Frontal cortex (tissue), 4 donors: Measurements from ENCODE around the gene DBI. TPM values are rescaled to one million over a fixed set of nuclear protein-coding genes. Genes with fewer than 3 reads are reported as not detected.
"Not testable (repeated sequence)": the region's sequence is repeated elsewhere in the genome, so short reads cannot be mapped to it uniquely, and the experiment has no call there.

Experiments
- DNase-seq, 2 donors: peaks; one replicate each; pipeline ENCODE4 v3.0.0; 2012; ENCODE audit warnings: low spot score in 2 of 2
- FAIRE-seq: peaks from 2 replicates; lab custom pipeline; 2012; peaks lifted over from hg19 to GRCh38; lab: Jason Lieb, UNC
- total RNA-seq: library from RNA; depleted of rRNA; stranded (reverse); fragments of >200 nt; gene quantifications from one replicate; pipeline ENCODE4 v1.2.3, GENCODE V29; 2014
- donor health status: control.
- donor health status: control.
- donor health status: control.

DBI gene
- total RNA-seq, 1 donor from 2014 or later, result 31.8 TPM

DNA sequence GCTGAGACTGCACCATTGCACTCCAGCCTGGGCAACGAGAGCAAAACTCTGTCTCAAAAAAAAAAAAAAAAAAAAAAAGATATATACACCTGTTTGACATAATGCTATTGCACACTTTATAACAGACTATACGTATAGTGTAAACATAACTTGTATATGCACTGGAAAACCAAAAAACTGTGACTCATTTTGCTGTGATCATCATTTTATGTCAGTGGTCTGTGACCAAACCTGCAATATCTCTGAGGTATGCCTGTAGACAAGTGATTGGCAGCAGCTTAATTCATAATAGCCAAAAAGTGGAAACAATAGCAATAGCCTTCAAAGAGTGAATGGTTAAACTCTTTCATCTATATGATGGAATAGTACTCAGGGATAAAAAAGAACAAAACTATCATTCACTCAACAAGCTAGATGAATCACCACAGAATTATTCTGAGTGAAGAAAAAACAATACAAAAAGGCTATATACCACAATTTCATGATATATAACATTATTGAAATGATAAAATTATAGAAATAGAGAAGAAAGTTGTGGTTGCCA lies 6.3 kb upstream of the DBI start:
- FAIRE-seq (no peak), DNase-seq (no peak)

DNA sequence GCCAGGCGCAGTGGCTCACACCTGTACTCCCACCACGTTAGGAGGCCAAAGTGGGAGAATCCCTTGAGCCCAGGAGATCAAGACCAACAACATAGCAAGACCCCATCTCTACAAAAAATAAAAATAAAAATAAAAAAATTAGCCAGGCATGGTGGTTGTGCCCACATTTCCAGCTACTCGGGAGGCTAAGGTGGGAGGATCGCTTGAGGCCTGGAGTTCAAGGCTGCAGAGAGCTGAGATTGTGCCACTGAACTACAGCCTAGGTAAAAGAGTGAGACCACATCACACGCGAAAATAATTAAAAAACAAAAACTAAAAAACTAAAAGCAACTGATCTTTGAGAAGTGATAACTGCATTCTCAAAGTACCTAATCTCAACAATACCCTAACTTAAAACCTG lies 2.0 kb upstream of the DBI start:
- FAIRE-seq, result no peak

DNA sequence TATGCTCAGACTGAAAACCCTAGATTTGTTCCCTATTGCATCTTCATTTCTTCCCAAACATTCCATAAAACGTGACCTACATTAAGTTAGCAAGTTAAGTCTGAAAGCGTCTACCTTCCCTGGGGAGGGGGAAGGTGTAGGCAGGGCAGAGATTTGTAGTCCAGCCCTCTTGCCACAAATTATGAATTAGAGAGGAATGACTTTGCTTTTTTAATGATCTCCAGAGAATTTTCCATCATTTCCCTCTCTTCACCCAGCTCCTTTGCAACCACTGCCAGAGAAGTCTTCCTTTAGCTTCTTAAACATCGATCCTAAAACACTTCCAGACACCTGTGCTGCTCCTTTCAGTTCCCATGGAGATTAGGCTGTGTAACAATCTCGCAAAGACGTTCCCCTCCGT lies 1.3 kb upstream of the DBI start:
- DNase-seq (no peak), FAIRE-seq (no peak)

More for the DNA sequence above, 2.0 kb upstream of the DBI start:
- DNase-seq, result no peak

DNA sequence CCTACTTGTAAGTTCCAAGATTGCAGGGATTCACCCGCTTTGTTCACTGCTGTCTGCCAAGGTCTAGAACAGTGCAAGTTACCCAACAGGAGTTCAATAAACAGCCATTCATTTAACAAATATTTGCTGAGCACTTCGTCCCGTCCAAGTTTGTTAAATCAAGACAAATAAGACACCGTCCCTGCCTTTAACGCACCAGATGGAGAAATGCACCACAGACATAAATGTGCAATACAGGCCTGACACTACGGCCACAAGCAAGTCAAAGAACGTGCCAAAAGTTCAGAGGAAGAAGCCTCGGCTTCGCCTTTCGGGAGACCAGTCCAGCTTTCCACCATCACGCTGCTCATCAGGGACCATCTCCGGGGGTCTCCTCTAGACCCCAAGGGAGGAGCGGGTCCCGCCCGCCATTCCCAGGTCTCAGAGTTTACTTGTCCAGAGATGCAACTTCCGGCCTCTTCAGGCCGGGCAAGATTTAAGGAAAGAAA lies 572 bp upstream of the DBI start:
- FAIRE-seq, result no peak
- peak in 1 of 2 donors; percentile 36 for DNase-seq

DNA sequence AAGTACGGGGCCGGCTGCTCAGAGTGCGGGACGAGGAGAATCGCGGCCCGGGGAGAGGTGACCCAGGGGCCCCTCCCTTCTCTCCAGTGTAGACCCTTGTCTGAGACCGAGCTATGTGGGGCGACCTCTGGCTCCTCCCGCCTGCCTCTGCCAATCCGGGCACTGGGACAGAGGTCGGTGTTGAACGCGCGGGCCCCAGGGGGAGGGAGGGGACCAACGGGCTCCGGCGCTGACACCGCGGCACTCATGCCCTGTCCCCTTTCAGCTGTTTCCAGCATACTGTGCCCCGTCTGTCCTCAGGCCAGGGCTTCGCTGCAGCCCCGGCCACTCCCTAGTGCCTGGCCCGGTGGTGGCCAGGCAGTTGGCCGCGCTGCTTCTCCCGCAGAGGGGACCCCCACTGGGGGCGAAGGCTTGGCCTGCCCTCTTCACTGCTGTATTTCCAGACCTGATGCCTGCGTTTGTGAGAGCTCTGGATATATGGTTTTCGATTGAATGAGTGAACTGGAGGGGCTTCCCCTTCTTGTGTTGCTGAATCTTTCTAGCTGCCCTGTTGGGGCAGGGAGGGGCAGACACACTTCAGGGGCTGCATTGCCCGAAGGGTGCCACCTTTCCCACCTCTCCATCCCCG lies 809 bp downstream of the DBI start:
- FAIRE-seq, result no peak
- peak; percentile 49 to 64 for DNase-seq

DNA sequence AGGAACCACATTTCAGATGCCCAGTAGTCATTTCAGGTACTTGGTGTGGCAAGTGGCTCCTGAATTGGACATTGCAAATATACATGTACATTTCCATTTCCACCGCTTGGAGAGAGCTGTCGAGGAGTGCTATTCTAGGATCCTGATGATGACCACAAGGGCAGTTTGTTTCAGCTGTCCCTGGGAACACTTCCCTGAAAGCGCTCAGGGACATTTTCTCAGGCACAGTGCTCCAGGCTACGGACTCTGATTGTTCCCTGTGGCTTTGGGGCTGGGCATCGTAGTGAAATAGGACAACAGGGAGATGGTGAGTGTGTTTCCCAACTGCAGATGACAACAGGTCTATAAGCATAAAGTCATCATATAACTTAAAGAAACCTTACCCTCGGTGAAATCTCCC lies 3.1 kb downstream of the DBI start:
- no peak for FAIRE-seq
- no peak for DNase-seq

DNA sequence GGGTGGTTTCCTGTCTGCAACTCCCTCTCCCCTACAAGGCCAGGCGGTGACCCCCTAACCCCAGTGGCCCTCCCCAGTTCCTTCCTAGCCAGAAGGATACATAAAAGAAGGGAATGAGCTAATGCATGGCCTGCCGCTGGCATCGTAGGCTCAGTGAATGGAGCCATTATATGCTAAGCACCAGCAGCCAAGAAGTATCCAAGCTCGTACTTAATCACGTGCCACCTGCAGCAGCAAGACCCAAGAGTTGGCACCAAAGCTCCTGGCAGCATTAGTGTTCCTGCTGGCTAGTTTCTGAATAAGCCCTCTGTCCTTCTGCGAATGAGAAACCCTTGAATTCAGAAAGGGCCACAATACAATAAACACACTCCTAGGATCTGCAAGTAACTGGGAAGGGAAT lies 4.3 kb downstream of the DBI start:
- DNase-seq (peak; percentile 41 to 48), FAIRE-seq (no peak)

DNA sequence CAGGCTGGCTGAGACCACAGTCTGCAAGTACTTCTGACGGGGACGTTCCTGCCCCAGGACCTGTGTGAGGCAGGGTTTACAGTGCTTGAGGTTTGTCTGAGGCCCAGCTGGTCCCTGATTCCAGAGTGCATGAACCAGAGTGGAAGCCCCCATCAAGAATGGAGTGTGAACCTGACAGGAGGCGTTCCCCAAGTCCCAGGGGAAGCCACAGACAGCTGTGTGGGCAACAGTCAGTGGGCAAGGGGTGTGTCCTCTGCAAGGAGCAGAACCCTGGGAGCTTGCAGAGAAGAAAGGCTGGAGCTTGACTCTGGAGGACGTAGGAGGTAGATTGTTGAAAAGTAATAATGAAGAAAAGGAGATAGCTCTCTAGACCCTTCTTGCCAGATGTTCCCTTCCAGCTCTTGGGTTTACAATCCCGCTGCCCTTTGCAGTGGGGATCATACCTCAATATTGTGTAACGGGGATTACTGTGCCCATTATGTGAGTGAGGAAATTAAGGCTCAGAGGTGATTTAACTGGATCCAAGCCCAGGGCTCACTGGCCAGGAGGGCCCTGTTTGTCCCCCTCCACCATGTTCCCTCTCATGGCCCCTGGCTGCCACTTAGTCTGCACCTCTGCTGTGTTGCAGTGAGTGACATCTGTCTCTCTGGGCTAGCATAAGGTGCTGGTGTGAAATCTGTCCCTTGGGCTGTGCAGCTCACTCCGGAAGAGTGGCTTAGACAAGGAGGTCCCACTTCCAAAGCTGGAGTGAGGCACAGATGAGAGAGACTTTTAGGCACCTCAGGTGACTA lies 6.2 kb downstream of the DBI start:
- FAIRE-seq, result no peak
- no peak for DNase-seq

DNA sequence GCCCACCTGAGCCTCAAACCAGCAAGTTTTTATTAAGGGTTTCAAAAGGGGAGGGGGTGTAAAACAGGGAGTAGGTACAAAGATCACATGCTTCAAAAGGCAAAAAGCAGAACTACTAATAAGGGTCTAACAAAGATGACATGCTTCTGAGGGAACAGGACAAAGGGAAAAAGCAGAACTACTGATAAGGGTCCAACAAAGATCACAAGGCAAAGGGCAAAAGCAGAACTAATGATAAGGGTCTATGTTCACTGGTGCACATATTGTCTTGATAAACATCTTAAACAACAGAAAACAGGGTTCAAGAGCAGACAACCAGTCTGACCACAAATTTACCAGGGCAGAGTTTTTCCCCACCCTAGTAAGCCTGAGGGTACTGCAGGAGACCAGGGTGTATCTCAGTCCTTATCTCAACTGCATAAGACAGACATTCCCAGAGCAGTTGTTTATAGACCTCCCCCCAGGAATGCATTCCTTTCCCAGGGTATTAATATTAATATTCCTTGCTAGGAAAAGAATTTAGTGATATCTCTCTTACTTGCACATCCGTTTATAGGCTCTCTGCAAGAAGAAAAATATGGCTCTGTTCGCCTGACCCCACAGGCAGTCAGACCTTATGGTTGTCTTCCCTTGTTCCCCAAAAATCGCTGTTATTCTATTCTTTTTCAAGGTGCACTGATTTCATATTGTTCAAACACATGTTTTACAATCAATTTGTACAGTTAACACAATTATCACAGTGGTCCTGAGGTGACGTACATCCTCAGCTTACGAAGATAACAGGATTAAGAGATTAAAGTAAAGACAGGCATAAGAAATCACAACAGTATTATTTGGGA lies 7.3 kb downstream of the DBI start:
- FAIRE-seq, DNase-seq: not testable (repeated sequence)

DNA sequence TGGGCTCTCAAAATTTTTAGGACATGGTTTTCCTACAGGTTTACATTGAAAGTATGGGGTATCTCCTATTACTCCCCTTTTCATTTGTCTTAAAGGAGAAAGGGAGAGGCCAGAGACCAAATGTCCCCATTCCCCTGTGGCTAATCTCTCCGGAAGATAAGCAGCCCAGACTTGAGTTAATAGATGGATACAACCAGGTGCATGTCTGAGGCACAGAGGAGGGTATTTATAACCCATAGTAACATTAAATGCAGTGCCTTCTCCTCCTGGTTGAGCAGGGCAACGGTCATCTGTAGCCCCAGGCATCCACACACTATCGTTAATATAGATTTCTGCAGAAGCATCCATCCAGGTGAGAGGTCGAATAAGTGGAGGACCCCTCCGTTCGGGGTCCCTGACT lies 9.6 kb downstream of the DBI start:
- not testable (repeated sequence) for FAIRE-seq, DNase-seq

DNA sequence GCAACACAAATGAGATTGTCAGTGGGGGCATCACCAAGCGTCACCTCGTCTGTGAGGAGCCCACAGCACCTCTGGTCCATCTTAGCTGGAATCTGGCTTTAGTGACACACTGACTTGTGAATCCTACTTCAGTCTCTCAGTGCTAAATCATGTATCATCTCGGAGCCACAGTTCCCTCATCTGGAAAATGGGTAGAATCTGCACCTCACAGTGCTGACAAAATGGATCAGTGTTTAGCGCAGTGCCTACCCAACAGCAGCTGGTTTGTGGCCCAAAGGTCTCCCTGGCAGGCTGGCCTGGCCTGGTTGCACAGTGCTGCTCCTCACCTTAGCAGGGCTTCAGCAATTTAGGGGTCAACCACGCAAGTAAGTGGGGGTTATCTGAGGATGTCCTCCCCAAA lies 10.0 kb downstream of the DBI start:
- FAIRE-seq (no peak), DNase-seq (no peak)

DNA sequence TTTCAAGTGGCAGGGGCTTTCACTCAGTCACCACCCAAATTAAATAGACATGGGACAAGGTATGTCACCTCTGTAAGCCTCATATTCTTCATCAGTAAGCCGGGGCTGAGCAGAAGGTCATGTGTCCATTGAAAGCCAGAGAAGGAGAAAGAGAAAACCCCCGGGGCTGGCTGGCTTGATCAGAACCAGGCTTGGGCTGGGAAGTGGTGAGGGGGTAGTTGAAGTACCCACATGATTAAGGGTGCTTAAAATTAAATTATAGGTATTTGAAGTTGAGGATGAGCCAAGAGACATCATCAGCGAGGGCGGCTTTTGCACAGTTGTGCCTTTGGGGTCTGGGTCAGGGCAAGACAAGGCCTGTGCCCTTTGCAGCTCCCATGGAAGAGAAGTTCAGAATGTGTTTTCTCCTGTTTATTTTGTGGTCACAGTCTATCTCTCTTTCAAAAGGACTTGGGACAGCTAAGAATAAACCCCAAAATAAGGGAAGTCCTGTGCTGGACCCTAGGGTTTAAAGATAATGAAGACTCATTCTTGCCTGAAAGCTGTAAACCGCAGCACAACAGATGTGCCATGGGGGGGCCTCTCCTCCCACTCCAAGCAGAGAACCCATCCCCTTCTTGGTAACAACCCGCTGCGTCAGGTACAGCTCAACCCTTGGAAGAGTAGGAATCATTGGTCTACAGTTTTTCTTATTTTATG lies 10.7 kb downstream of the DBI start:
- no peak for FAIRE-seq
- DNase-seq, result no peak

DNA sequence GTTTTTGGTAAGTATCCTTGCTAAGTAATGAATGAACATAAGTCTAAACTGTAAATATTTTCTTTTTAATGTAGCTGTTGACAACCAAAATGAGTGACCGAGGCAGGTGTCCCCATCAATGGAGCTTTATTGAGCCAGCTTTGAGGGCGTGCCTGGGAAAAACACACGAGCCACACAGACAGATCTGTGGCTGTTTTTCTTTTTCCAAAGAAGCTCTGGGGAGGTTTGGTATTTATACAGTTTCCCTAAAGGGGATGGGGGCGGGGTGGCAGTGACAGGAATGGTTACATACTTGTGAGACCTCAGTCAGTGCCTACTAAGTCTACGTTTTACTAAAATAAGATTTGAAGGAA lies 11.2 kb downstream of the DBI start:
- no peak for DNase-seq
- FAIRE-seq, result no peak

DNA sequence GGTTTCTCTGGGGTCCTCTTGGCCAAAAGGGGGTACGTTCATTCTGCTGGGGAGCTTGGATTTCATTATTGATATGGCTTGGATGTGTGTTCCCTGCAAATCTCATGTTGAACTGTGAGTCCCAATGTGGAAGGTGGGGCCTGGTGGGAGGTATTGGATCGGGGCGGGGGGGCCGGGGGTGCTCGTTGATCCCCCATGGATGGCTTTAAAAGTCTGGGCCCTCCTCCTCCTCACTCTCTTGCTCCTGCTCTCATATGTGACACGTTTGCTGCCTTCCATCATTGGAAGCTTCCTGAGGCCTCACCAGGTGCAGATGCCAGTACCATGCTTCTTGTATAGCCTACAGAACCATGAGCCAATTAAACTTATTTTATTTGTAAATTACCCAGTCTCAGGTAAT lies 11.8 kb downstream of the DBI start:
- no peak for FAIRE-seq

DNA sequence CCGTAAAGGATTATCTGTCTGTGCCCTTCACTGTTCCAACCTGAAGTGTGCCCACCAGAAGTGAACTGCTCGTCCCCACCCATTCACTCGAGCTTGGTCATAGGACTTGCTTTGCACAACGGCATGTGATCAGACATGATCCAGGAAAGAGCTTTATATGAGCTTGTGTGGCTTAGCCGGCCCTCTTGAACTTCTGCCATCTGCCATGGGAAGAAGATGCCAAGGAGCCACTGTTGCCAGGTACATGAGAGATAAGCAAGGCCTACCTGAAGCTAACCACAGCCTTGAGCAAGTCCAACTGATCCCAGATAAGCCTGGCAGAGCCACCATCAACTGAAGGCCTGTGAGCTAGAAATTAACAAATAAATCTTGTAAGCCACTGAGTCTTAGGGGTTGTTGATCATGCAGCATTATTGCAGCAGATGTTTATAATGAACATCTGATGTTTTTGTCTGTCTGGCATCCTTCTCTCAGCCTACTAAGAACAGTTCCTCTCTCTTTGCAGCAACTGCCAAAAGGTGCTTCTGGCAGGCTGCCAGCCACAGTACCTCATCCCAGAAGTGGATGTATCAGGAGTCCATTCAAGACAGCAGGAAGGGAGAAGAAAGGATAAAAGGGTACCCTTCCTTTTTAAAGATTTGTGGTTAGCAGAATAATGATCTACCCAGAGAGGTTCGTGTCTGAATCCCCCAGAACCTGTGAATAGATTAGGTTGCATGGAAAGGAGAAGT lies 16.8 kb downstream of the DBI start:
- FAIRE-seq, result no peak
- no peak for DNase-seq

More for the DNA sequence above, 11.8 kb downstream of the DBI start:
- no peak for DNase-seq

DNA sequence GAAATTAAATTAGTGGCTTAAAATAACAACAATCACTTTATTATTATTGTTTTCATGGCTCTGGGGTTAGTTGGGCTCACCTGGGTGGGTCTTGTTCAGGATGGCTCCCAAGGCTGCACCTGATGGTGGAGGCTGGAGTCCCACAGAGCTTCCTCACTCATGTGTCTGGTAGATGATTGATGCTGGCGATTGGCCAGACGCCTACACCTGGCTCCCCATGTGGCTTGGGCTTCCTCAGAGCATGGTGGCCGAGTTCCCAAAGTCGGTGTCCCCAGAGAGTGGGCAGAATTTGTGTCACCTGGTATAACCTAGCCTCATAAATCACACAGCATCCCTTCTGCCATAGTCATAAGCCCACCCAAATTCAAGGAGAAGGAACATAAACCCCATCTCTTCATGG lies 18.2 kb downstream of the DBI start:
- DNase-seq, result no peak
- no peak for FAIRE-seq

DNA sequence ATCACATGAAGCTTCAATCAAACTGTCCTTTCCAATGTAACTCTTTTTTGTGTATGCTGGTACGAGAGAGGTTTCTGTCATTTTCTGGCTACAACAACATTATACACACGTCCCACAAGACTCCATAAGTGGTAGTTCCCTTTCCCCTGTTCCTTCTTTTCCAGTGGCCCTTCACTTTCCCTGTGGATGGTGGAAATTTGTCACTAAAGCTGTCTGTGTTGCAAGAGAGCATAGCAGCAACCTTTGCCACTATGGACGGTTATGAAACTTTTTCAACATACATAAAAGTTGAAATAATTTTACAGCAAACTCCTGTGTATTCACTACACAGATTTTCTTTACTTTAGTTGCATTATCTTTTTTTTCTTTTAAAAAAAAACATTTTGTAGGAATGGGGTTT lies 18.7 kb downstream of the DBI start:
- FAIRE-seq, result no peak
- DNase-seq, result no peak

DNA sequence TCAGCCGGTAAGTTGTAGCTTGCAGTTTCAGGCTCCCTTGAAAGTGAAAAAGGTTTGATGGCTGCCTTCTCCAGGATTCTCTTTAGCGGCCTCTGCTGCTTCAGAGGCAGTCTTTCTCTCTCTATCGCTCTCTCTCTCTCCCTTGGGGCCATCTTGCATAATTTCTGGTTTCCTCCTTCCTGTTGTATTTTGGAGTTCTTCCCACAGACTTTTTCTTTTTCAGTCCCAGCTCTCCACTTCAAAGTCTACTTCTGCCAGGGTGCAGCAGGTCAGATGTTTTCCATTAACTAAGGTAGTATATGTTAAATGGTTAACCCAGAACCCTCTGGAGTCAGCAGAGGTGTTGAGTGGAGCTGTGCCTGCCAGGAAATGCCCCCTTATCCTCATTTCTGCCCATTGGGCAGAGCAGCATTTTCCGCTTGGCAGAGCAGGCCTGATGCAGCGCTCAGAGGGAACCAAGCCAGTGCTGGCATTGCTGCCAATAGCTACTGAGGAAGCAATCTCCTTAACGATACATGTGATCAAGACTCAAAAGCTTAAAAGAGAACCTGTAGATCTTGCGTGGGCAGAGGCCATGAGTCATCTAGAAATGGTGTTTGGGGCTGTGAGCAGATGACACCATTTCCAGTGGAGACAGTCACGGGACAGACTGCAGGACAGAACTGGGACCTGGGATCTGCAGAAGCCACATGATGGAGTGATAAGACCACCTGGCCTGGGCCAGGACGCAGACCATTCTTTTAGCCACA lies 20.8 kb downstream of the DBI start:
- peak in 1 of 2 donors; percentile 45 for DNase-seq
- FAIRE-seq, result no peak
